ENCODE results near the gene STK35.

The STK35 gene

DNA sequence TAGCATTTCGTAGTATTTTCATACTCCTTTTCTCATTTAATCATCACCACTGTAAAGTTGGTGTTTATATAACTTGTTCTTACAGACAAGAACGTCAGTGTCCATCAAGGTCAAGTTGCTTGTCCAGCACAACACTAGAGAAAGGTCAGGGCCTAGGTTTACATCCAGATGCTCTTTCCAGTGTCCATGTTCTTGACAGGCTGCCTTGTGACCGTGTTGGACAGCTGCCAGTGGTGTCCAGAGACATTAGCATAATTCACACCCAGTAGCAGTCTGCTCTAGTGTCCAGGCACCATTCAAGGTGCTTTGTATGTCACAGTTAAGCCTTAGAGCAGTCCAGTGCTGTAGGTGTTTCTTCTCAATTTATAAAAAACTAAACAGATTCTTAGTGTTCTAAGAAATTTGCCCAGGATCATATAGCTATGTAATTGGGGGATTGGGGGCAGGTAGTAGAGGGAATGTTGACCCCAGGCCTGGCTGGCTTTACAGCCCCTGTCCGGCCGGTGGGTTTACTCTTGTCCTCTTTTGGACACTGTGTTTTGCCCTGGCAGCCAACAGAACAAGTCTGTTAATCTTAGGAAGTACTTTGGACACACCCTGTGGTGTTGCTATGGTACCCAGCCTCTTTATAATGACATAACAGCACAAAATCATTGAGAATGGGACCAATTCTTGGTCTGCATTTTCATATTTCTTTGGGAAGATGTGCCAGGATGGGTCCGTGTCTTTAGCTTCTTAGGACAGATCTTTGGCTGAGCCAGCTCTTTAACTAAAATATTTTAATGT lies 8.0 kb downstream of the STK35 start:
- TF ChIP-seq, protein P1, sequence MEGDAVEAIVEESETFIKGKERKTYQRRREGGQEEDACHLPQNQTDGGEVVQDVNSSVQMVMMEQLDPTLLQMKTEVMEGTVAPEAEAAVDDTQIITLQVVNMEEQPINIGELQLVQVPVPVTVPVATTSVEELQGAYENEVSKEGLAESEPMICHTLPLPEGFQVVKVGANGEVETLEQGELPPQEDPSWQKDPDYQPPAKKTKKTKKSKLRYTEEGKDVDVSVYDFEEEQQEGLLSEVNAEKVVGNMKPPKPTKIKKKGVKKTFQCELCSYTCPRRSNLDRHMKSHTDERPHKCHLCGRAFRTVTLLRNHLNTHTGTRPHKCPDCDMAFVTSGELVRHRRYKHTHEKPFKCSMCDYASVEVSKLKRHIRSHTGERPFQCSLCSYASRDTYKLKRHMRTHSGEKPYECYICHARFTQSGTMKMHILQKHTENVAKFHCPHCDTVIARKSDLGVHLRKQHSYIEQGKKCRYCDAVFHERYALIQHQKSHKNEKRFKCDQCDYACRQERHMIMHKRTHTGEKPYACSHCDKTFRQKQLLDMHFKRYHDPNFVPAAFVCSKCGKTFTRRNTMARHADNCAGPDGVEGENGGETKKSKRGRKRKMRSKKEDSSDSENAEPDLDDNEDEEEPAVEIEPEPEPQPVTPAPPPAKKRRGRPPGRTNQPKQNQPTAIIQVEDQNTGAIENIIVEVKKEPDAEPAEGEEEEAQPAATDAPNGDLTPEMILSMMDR (IDR thresholded peaks at IDR 0.05; ENCODE audit: unreplicated experiment in 3 of 3): no peak
- no peak overlapping the region for H3K4me3 Mint-ChIP-seq
- no peaks in the 10 kb centered on the region for H3K9me3 Mint-ChIP-seq
- H3K27me3 Mint-ChIP-seq (ENCODE audit: low read depth): no peaks in the 10 kb centered on the region
- H3K27ac Mint-ChIP-seq: peak overlapping the region in 1 of 3 experiments; percentile 6
- peaks cover 72% of the 10 kb centered on the region for H3K4me1 Mint-ChIP-seq
- H3K36me3 Mint-ChIP-seq (ENCODE audit: low read depth): peaks cover 31% of the 10 kb centered on the region

DNA sequence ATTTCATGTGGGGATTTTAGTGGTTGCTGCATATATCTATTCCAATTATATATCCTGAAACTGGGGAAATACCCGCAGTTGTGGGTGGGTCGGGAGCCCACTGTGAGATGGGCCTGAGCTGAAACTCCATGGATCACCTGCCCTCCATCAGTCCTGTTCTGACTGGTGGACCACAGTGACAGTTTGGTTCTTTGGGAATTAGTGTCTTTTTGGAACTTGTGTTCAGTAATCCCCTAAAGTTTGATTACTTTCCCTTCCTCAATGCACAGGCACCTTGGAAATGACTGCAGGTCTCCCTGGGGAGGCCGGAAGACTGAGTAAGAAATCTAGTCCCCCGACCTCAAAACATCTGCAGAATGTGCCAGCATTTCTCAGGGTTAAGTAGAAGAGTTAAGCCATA lies 11.3 kb downstream of the STK35 start:
- TF ChIP-seq, protein P1 (IDR thresholded peaks at IDR 0.05; ENCODE audit: unreplicated experiment in 3 of 3): no peak
- H3K27ac Mint-ChIP-seq: peak overlapping the region in 2 of 3 experiments; percentile 58 to 98
- peaks cover 64% of the 10 kb centered on the region for H3K4me1 Mint-ChIP-seq
- H3K27me3 Mint-ChIP-seq (ENCODE audit: low read depth): no peaks in the 10 kb centered on the region
- no peaks in the 10 kb centered on the region for H3K9me3 Mint-ChIP-seq
- no peak overlapping the region for H3K4me3 Mint-ChIP-seq
- H3K36me3 Mint-ChIP-seq (ENCODE audit: low read depth): peaks cover 34% of the 10 kb centered on the region

DNA sequence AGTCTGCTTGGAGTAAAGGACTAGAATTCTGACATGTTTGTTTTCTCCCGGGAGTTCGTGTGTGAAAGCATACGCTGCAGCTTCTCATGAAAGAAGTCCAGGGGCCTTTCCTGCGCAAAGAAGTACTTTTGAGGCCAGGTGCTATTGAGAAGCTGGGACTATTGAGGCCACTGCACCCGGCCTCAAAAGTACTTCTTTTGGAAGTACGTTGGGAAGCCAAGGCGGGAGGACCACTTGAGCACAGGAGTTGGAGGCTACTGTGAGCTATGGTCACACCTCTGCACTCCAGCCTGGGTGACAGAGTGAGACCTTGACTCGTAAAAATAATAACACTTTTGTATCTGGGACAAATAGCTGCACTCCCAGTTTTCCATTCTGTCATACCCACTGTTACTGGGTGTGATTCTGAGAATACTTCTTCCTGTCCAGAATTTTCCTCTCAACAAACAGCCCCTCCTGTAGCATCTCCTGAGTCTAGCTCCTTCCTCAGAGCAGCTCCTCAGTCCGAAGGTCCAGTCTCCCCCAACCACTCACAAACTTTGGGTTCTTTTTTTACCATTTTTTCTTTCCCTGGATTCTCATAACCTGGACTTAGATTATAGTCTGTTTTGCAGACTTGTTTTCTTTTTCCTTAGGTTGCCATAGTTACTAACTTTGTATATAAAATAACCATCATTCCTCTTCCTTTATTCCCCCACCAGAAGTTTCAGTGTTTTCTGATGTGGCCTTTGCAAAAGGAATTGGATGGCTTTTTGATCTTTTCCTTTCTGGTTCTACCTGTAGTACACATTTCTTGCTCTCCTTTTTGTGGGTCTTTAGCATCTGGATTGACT lies 12.7 kb downstream of the STK35 start:
- Mint-ChIP-seq H3K9me3 (no peaks in the 10 kb centered on the region), H3K27me3 (ENCODE audit: low read depth) (no peaks in the 10 kb centered on the region), H3K27ac (peak overlapping the region; percentile 97 to 98 (median 98)), H3K4me3 (peak overlapping the region in 1 of 3 experiments; percentile 32), H3K36me3 (ENCODE audit: low read depth) (peaks cover 42% of the 10 kb centered on the region), H3K4me1 (peaks cover 54% of the 10 kb centered on the region)
- TF ChIP-seq, protein P1 (IDR thresholded peaks at IDR 0.05; ENCODE audit: unreplicated experiment in 3 of 3): no peak

DNA sequence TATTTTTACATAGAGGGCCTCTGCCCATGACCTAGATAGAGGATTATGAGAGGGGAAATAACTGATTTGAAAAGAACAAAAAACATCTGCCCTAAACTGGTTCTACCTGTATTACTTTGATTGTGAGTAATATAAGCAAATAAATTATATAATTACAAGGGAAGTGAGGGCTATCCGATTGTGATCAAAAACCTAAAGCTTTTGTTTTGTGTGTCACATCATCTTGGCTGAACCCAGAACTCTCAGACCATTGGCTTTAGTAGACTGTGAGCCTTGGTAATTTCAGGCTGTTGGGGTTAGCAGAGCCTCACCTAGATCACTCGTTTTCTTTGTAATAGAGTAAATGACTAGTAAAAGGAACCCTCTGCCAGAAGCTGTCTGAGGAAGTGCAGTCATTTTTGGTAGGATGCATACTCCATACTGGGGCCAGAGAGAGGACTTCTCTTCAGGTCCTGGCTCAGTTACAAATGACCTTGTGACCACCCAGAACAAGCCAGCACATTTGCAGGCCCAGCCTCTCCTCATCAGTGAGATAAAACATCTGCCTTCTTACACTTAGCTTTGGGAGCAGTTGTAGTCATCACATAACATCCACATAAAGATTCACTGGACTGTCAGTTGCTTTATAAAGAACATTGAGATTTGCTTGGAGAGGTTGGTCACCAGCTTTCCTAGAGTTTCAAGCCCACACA lies 13.5 kb downstream of the STK35 start:
- Mint-ChIP-seq H3K4me1 (peaks cover 46% of the 10 kb centered on the region), H3K36me3 (ENCODE audit: low read depth) (peaks cover 50% of the 10 kb centered on the region), H3K27me3 (ENCODE audit: low read depth) (no peaks in the 10 kb centered on the region), H3K9me3 (no peaks in the 10 kb centered on the region), H3K27ac (peak overlapping the region; percentile 97 to 98 (median 98)), H3K4me3 (peak overlapping the region; percentile 24 to 56 (median 31))
- TF ChIP-seq, protein P1 (IDR thresholded peaks at IDR 0.05; ENCODE audit: unreplicated experiment in 3 of 3): no peak

DNA sequence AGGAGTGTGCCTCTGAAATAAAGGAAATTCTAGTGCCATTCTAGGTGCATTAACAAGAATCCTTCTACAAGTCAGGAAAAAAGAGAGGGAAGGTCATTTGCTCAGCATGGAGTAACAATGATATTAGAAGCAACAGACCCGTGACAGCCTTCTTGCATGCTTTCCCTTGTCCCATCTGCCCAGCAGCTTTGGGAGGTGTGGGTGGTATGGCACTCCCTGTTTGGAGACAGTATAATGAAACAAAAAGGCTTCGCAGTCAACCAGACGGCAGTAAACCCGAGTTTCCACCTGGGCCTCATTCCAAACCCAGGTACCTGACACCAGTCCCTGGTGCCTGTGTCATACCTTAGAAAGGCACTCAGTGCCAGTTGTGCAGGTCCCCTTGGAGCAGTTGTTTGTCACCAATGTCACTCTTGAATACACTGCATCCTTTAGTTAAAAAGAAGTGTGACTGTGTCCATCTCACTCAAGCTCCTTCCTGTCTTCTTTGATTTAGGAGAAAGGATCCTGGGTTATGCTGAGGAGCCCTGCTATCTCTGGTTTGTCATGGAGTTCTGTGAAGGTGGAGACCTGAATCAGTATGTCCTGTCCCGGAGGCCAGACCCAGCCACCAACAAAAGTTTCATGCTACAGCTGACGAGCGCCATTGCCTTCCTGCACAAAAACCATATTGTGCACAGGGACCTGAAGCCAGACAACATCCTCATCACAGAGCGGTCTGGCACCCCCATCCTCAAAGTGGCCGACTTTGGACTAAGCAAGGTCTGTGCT lies 14.7 kb downstream of the STK35 start:
- Mint-ChIP-seq H3K36me3 (ENCODE audit: low read depth) (peaks cover 51% of the 10 kb centered on the region), H3K27ac (peak overlapping the region; percentile 97 to 98 (median 98)), H3K4me3 (no peak overlapping the region), H3K27me3 (ENCODE audit: low read depth) (no peaks in the 10 kb centered on the region), H3K9me3 (no peaks in the 10 kb centered on the region), H3K4me1 (peaks cover 42% of the 10 kb centered on the region)
- TF ChIP-seq, protein P1 (IDR thresholded peaks at IDR 0.05; ENCODE audit: unreplicated experiment in 3 of 3): no peak
